Loucy (cell line): ENCODE measurements around the gene ELF5.

Source experiments
- H2AFZ ChIP-seq: fragments of 200-600 bp; sonication (generic); 2 replicates; pipeline ENCODE4 v1.6.0; 2016; ENCODE audit warnings: antibody characterized with exemption, mild to moderate bottlenecking, low read length, moderate library complexity
- H3F3A ChIP-seq: fragments of 200-600 bp; 2 replicates; pipeline ENCODE4 v1.6.0; 2016; ENCODE audit warnings: antibody characterized with exemption, low read depth, mild to moderate bottlenecking
- H3K27me3 ChIP-seq: fragments of 200-600 bp; sonication (generic); 2 replicates; pipeline ENCODE4 v1.6.1; 2014; ENCODE audit warnings: low read length, mild to moderate bottlenecking; ENCODE audit not compliant: insufficient read depth, poor library complexity, severe bottlenecking
- H3K36me3 ChIP-seq: fragments of 200-600 bp; sonication (generic); 2 replicates; pipeline ENCODE4 v1.6.1; 2016; ENCODE audit warnings: low read length; ENCODE audit not compliant: insufficient read depth
- H3K4me1 ChIP-seq: fragments of 200-600 bp; sonication (generic); 2 replicates; pipeline ENCODE4 v1.5.1; 2014; ENCODE audit warnings: low read length, mild to moderate bottlenecking; ENCODE audit not compliant: insufficient read depth, poor library complexity, severe bottlenecking
- H3K4me2 ChIP-seq: fragments of 200-600 bp; sonication (generic); 2 replicates; pipeline ENCODE4 v1.6.0; 2014; ENCODE audit warnings: antibody characterized with exemption, low read length, low read depth, mild to moderate bottlenecking; ENCODE audit not compliant: poor library complexity, severe bottlenecking
- H3K4me3 ChIP-seq: fragments of 200-600 bp; sonication (generic); 2 replicates; pipeline ENCODE4 v1.5.1; 2014; ENCODE audit warnings: low read length, mild to moderate bottlenecking, mixed read lengths; ENCODE audit not compliant: poor library complexity, severe bottlenecking
- H3K79me2 ChIP-seq: fragments of 200-600 bp; sonication (generic); 2 replicates; pipeline ENCODE4 v1.6.1; 2014; ENCODE audit warnings: low read length; ENCODE audit not compliant: insufficient read depth
- H3K9ac ChIP-seq: fragments of 200-600 bp; sonication (generic); 2 replicates; pipeline ENCODE4 v1.6.0; 2014; ENCODE audit warnings: mild to moderate bottlenecking, low read depth, low read length, moderate library complexity; ENCODE audit not compliant: poor library complexity, severe bottlenecking
- H3K9me2 ChIP-seq: fragments of 200-600 bp; sonication (generic); replicated peaks from 2 replicates; pipeline ENCODE4 v1.6.1; 2016; ENCODE audit warnings: low read depth, low read length, mixed read lengths
- H3K9me3 ChIP-seq: fragments of 200-600 bp; sonication (generic); 2 replicates; pipeline ENCODE4 v1.6.1; 2014; ENCODE audit warnings: mild to moderate bottlenecking, antibody characterized with exemption, low read length, low read depth; ENCODE audit not compliant: insufficient read depth
- H4K20me1 ChIP-seq: fragments of 200-600 bp; sonication (generic); 2 replicates; pipeline ENCODE4 v1.6.0; 2014; ENCODE audit warnings: antibody characterized with exemption, low read length, mild to moderate bottlenecking; ENCODE audit not compliant: insufficient read depth, poor library complexity, severe bottlenecking
- EZH2phosphoT487 ChIP-seq: fragments of 200-600 bp; IDR thresholded peaks from 2 replicates; pipeline ENCODE4 v1.6.1; 2018; ENCODE audit warnings: antibody characterized with exemption, mild to moderate bottlenecking, moderate library complexity, borderline replicate concordance
- TF ChIP-seq, protein P1 (sequence below): fragments of 200-600 bp; sonication (generic); conservative IDR thresholded peaks from 2 replicates; pipeline ENCODE4 v1.5.1; 2014; ENCODE audit warnings: mild to moderate bottlenecking, antibody characterized with exemption, low read length

ELF5 gene

GRCh38 chr11:34530545-34531234 is 17.1 kb upstream of the ELF5 start:
- Histone ChIP-seq H3K9ac (no peak overlapping the region), H3K36me3 (no peaks in the 10 kb centered on the region), H3K9me2 (no peaks in the 10 kb centered on the region), H3K4me1 (no peaks in the 10 kb centered on the region), H3K79me2 (no peaks in the 10 kb centered on the region), H3K9me3 (no peaks in the 10 kb centered on the region), H3K4me3 (no peak overlapping the region), H3K27me3 (no peaks in the 10 kb centered on the region), H2AFZ (no peak overlapping the region), H3F3A (no peaks in the 10 kb centered on the region), H4K20me1 (no peaks in the 10 kb centered on the region), H3K4me2 (no peak overlapping the region)
- TF ChIP-seq, protein P1, sequence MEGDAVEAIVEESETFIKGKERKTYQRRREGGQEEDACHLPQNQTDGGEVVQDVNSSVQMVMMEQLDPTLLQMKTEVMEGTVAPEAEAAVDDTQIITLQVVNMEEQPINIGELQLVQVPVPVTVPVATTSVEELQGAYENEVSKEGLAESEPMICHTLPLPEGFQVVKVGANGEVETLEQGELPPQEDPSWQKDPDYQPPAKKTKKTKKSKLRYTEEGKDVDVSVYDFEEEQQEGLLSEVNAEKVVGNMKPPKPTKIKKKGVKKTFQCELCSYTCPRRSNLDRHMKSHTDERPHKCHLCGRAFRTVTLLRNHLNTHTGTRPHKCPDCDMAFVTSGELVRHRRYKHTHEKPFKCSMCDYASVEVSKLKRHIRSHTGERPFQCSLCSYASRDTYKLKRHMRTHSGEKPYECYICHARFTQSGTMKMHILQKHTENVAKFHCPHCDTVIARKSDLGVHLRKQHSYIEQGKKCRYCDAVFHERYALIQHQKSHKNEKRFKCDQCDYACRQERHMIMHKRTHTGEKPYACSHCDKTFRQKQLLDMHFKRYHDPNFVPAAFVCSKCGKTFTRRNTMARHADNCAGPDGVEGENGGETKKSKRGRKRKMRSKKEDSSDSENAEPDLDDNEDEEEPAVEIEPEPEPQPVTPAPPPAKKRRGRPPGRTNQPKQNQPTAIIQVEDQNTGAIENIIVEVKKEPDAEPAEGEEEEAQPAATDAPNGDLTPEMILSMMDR, result no peak
- no peak for TF ChIP-seq EZH2phosphoT487

DNA sequence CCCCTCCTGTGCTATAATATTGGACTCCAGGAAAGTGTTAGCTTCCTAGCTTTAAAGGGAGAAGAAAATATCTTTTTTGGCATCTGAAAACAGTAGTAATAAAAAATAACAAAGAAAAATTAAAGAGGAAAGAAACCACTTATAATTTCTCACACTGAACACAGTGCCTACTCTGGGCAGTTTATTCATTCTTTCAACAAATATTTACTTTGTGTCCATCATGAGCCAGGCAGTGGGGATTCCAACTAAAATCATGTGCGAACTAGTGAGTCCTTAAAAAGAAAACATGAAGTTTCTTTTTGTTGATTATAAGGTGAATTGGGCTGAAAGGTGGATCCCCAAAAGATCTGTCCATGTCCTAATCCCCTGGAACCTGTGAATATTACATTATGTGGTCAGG is 16.0 kb upstream of the ELF5 start:
- Histone ChIP-seq H3K9me3 (no peaks in the 10 kb centered on the region), H3K79me2 (no peaks in the 10 kb centered on the region), H3K4me2 (no peak overlapping the region), H3K27me3 (no peaks in the 10 kb centered on the region), H3F3A (no peaks in the 10 kb centered on the region), H4K20me1 (no peaks in the 10 kb centered on the region), H3K36me3 (no peaks in the 10 kb centered on the region), H3K9ac (no peak overlapping the region), H3K4me3 (no peak overlapping the region), H2AFZ (no peak overlapping the region), H3K9me2 (no peaks in the 10 kb centered on the region), H3K4me1 (no peaks in the 10 kb centered on the region)
- TF ChIP-seq EZH2phosphoT487, result no peak
- TF ChIP-seq, protein P1, result no peak

DNA sequence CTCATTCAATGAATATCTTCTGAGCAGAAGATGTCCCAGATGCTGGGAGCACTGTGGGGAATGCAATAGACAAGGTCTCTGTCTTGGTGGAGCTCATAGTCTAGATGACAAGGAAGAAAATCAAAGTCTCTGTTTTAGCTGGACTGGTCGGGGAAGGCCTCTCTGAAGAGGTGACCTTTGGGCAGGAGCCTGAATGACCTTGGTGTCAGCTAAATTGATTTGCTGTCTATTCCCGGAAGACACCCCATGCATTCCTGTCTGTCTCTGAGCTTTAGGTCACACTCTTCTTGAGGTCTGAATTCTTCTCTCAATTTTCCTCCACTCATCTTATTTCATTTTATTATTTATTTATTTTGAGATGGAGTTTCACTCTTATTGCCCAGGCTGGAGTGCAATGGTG is 14.5 kb upstream of the ELF5 start:
- TF ChIP-seq EZH2phosphoT487, result no peak
- TF ChIP-seq, protein P1, result no peak
- H3K27me3 ChIP-seq, result no peaks in the 10 kb centered on the region

More for the DNA sequence above, 14.5 kb upstream of the ELF5 start:
- Histone ChIP-seq H3K9ac (no peak overlapping the region), H3K4me2 (no peak overlapping the region), H3K9me3 (no peaks in the 10 kb centered on the region), H3K79me2 (no peaks in the 10 kb centered on the region), H4K20me1 (no peaks in the 10 kb centered on the region), H3F3A (no peaks in the 10 kb centered on the region), H3K36me3 (no peaks in the 10 kb centered on the region), H3K4me1 (no peaks in the 10 kb centered on the region), H3K4me3 (no peak overlapping the region), H2AFZ (no peak overlapping the region), H3K9me2 (no peaks in the 10 kb centered on the region)
